Retinal pigment epithelial cell (primary cell): Measurements from ENCODE around the gene CEBPE.

Experiments used
- DNase-seq: peaks from one replicate; pipeline ENCODE4 v3.0.0-alpha.2; 2010; ENCODE audit warnings: low read depth
- H3K4me3 ChIP-seq: 2 replicates; pipeline ENCODE4 v1.5.1; 2011; ENCODE audit warnings: mild to moderate bottlenecking, low read length, control low read depth, moderate library complexity
- CTCF ChIP-seq: conservative IDR thresholded peaks from 2 replicates; pipeline ENCODE4 v1.5.1; 2011; ENCODE audit warnings: low read depth, low read length, control low read depth, inconsistent platforms

Gene CEBPE

GRCh38 chr14:23162005-23162404 lies 43.0 kb upstream of the CEBPE start:
- no peak for TF ChIP-seq CTCF
- DNase-seq = no peak

GRCh38 chr14:23160924-23161522 lies 42.0 kb upstream of the CEBPE start:
- no peak for TF ChIP-seq CTCF
- DNase-seq = peak; percentile 87

More at GRCh38 chr14:23162005-23162404, 43.0 kb upstream of the CEBPE start:
- H3K4me3 ChIP-seq = no peak overlapping the region

GRCh38 chr14:23159532-23159931 lies 40.5 kb upstream of the CEBPE start:
- no peak for TF ChIP-seq CTCF
- DNase-seq = no peak

More at GRCh38 chr14:23160924-23161522, 42.0 kb upstream of the CEBPE start:
- H3K4me3 ChIP-seq = no peak overlapping the region

GRCh38 chr14:23158779-23159178 lies 39.7 kb upstream of the CEBPE start:
- DNase-seq = no peak
- H3K4me3 ChIP-seq = no peak overlapping the region
- TF ChIP-seq CTCF = no peak

More at GRCh38 chr14:23159532-23159931, 40.5 kb upstream of the CEBPE start:
- no peak overlapping the region for H3K4me3 ChIP-seq

- DNase-seq = peak; percentile 91
- TF ChIP-seq CTCF = no peak
- no peak overlapping the region for H3K4me3 ChIP-seq
These were observed 36.0 kb upstream of the CEBPE start for GRCh38 chr14:23154964-23155587.

GRCh38 chr14:23153851-23154796 lies 35.1 kb upstream of the CEBPE start:
- DNase-seq = peak; percentile 73
- TF ChIP-seq CTCF = no peak
- H3K4me3 ChIP-seq = no peak overlapping the region
